Left lung (tissue), 10 donors: ENCODE data around the gene NCBP1. TPM values are rescaled to one million over a fixed set of nuclear protein-coding genes. Genes with fewer than 3 reads are reported as not detected.

Experiments used
- ATAC-seq: fragments of 200-7000 bp; cut with Tn5 transposase; one replicate; pipeline ENCODE4 v1.9.1; 2020; ENCODE audit warnings: moderate library complexity
- DNase-seq, 4 donors: peaks; one replicate each; pipeline ENCODE4 v3.0.0-alpha.2; 2013 to 2020
- H3K27ac ChIP-seq, 2 donors: fragments of 200-600 bp; sonication (generic) in 1 of 2; one replicate each; pipeline versions ENCODE4 v1.5.0 to v1.8.0; 2020 to 2021
- H3K27me3 ChIP-seq, 2 donors: fragments of 200-600 bp; sonication (generic) in 1 of 2; one replicate each; pipeline versions ENCODE4 v1.5.0 to v1.8.0; 2020 to 2021
- H3K36me3 ChIP-seq, 2 donors: fragments of 200-600 bp; sonication (generic) in 1 of 2; one replicate each; pipeline versions ENCODE4 v1.5.0 to v1.8.0; 2020 to 2021
- H3K4me1 ChIP-seq, 2 donors: fragments of 200-600 bp; one replicate each; pipeline ENCODE4 v1.8.0; 2021
- H3K4me3 ChIP-seq, 2 donors: fragments of 200-600 bp; sonication (generic) in 1 of 2; one replicate each; pipeline versions ENCODE4 v1.5.0 to v1.8.0; 2020 to 2021; ENCODE audit warnings: mild to moderate bottlenecking in 1 of 2
- H3K9me3 ChIP-seq, 2 donors: fragments of 200-600 bp; sonication (generic) in 1 of 2; one replicate each; pipeline versions ENCODE4 v1.5.0 to v1.8.0; 2020 to 2021
- CTCF ChIP-seq, 2 donors: fragments of 200-600 bp; sonication (generic) in 1 of 2; IDR thresholded peaks; one replicate each; pipeline versions ENCODE4 v1.5.0 to v1.8.0; 2021; ENCODE audit warnings: antibody characterized with exemption in 2 of 2
- intact Hi-C, 2 donors: fragments of 100-400 bp; cut with DNase I; formaldehyde crosslinking; loops; one replicate each; pipeline versions ENCODE4 v1.11.2 to v1.14.2; 2022
- polyA plus RNA-seq, 6 donors: library from polyadenylated mRNA; unstranded; fragments of 120-200 nt; gene quantifications; one replicate each; pipeline ENCODE4 v1.2.1, GENCODE V29; 2013; ENCODE audit not compliant: insufficient read length in 6 of 6
- total RNA-seq, 2 donors: library from RNA; stranded (reverse); fragmentation: NEBNext Ultra II Directional; extraction: Animal tissue kit (Norgen Biotek cat#: 25700); gene quantifications; one replicate each; pipeline ENCODE4 v1.2.1, GENCODE V29; 2021
- donor health status: DM: no; HTN: yes; CAD: no.
- donor health status: DM: no; HTN: no; CAD: no.

Gene NCBP1
- total and polyA plus RNA-seq, 8 donors: 28.7 to 54.2 (median 49.1) TPM

DNA sequence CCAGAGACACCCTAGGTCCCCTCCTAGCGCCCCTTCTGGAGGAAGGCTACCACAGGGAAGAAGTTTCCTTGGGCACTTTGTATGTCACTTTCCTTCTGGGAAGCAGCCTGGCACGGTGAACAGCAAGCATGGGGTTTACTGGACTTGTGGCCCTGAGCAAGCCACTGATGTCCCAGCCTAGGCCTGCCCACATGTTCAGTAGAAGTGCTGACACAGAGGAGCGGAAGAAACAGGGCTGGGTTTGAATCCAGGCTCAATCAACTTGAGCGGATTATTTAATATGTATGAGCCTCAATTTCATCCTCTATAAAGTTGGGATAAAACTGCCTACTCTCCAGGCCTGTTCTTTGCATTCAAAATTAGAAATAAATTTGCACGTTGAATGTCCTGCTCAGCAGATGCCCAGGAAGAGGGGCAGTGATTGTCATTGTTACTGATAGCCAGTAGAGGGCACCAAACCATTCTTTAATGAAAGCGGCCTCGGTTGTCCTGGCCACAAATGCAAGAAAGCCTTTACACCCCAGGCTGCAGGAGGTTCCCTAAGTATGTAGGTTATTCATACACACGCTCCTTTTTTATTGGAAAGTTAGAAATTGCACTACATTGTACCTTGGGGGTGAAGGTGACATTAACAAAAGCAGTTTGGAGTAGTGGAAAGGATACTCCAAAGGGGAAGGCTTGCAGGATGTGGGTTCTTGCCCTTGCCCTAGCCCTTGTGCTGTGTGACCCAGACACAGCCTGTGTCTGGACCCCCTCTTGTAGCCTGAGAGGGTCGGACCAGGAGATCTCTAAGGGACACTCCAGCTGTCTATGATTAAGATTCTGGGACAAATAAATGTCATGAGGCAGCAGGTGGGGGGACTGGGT, 77.0 kb downstream of the NCBP1 start:
- Histone ChIP-seq H3K27me3 (peaks cover 6 to 31% of the 10 kb centered on the region in 2 donors), H3K9me3 (no peaks in the 10 kb centered on the region), H3K4me3 (no peak overlapping the region), H3K36me3 (no peaks in the 10 kb centered on the region), H3K27ac (no peak overlapping the region), H3K4me1 (no peaks in the 10 kb centered on the region)
- ATAC-seq (peak; percentile 97), DNase-seq (peak in 2 of 4 donors; percentile 48 to 66)
- intact Hi-C loops: loop anchor here in 1 of 2 donors (5.0 kb wide), 1 partner anchor 192 kb away; no protein-coding TSS in a partner anchor
- TF ChIP-seq CTCF (IDR thresholded peaks at IDR 0.05): peak; percentile 76 to 93

GRCh38 chr9:97711223-97711626, 77.6 kb downstream of the NCBP1 start:
- no peak for TF ChIP-seq CTCF (IDR thresholded peaks at IDR 0.05)
- H3K27ac ChIP-seq: no peak overlapping the region
- peaks cover 6 to 31% of the 10 kb centered on the region in 2 donors for H3K27me3 ChIP-seq
- H3K4me1 ChIP-seq: no peaks in the 10 kb centered on the region
- DNase-seq (no peak), ATAC-seq (no peak)
- intact Hi-C loops: loop anchor here in 1 of 2 donors (5.0 kb wide), 1 partner anchor 191 kb away; no protein-coding TSS in a partner anchor
- no peaks in the 10 kb centered on the region for H3K9me3 ChIP-seq
- H3K4me3 ChIP-seq: no peak overlapping the region
- H3K36me3 ChIP-seq: no peaks in the 10 kb centered on the region

DNA sequence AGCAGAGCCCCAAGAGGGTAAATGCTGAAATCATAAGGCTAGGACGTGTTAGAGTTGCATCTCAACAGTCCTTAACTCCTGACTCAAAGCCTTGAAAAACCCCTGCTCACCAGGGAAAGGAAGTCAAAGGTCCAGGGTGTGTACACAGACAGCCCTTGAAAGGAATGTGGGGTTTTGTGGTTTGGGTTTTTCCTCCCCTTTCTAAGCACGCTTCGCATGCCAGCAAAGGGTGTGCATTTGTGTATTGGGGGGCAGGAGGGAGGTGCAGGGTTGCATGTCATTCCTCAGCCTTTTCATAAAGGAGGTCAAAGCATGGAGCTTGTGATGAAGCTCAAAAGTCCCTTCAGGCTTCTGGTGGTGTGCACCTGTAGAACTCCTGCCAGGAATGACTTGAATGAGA, 80.8 kb downstream of the NCBP1 start:
- intact Hi-C loops: loop anchor here in 1 of 2 donors (5.0 kb wide), 1 partner anchor 188 kb away; no protein-coding TSS in a partner anchor
- TF ChIP-seq CTCF (IDR thresholded peaks at IDR 0.05): no peak
- Histone ChIP-seq H3K36me3 (no peaks in the 10 kb centered on the region), H3K4me1 (no peaks in the 10 kb centered on the region), H3K27ac (no peak overlapping the region), H3K4me3 (no peak overlapping the region), H3K9me3 (no peaks in the 10 kb centered on the region), H3K27me3 (peaks cover 0 to 17% of the 10 kb centered on the region in 2 donors)
- ATAC-seq (peak; percentile 70), DNase-seq (no peak)

GRCh38 chr9:97717866-97718265, 84.2 kb downstream of the NCBP1 start:
- Histone ChIP-seq H3K36me3 (no peaks in the 10 kb centered on the region), H3K4me1 (no peaks in the 10 kb centered on the region), H3K4me3 (no peak overlapping the region), H3K9me3 (no peaks in the 10 kb centered on the region), H3K27me3 (no peaks in the 10 kb centered on the region), H3K27ac (no peak overlapping the region)
- DNase-seq (no peak), ATAC-seq (no peak)
- TF ChIP-seq CTCF (IDR thresholded peaks at IDR 0.05): no peak
- intact Hi-C loops: no loop called here

- Histone ChIP-seq H3K4me3 (no peak overlapping the region), H3K27me3 (peaks cover 0 to 30% of the 10 kb centered on the region in 2 donors), H3K4me1 (no peaks in the 10 kb centered on the region), H3K36me3 (no peaks in the 10 kb centered on the region), H3K27ac (no peak overlapping the region), H3K9me3 (no peaks in the 10 kb centered on the region)
- no peak for DNase-seq
- intact Hi-C loops: no loop called here
- TF ChIP-seq CTCF (IDR thresholded peaks at IDR 0.05): no peak
- no peak for ATAC-seq
Measured at GRCh38 chr9:97721396-97721795, 87.8 kb downstream of the NCBP1 start.
